HUES6 (cell line): ENCODE results near the gene COL5A1.
A peak's percentile ranks its signal among the peaks of the same experiment; 100 is the strongest.

Experiments used
- H3K27ac ChIP-seq: 2 replicates; pipeline ENCODE4 v1.7.0; 2013; ENCODE audit warnings: low read depth, mild to moderate bottlenecking, low read length, inconsistent platforms
- H3K27me3 ChIP-seq: 2 replicates; pipeline ENCODE4 v1.6.1; 2013; ENCODE audit warnings: low read length; ENCODE audit not compliant: control insufficient read depth, insufficient read depth
- H3K36me3 ChIP-seq: 2 replicates; pipeline ENCODE4 v1.6.1; 2013; ENCODE audit warnings: low read length; ENCODE audit not compliant: control insufficient read depth, insufficient read depth
- H3K4me1 ChIP-seq: 2 replicates; pipeline ENCODE4 v1.6.1; 2013; ENCODE audit warnings: low read length; ENCODE audit not compliant: control insufficient read depth, insufficient read depth
- H3K4me3 ChIP-seq: 2 replicates; pipeline ENCODE4 v1.5.1; 2013; ENCODE audit warnings: low read depth, low read length
- H3K9ac ChIP-seq: one replicate; pipeline ENCODE4 v1.6.1; 2013; ENCODE audit warnings: mild to moderate bottlenecking, low read length
- H3K9me3 ChIP-seq: 2 replicates; pipeline ENCODE4 v1.6.1; 2013; ENCODE audit warnings: low read depth, low read length; ENCODE audit not compliant: control insufficient read depth, insufficient read depth

The COL5A1 gene

DNA sequence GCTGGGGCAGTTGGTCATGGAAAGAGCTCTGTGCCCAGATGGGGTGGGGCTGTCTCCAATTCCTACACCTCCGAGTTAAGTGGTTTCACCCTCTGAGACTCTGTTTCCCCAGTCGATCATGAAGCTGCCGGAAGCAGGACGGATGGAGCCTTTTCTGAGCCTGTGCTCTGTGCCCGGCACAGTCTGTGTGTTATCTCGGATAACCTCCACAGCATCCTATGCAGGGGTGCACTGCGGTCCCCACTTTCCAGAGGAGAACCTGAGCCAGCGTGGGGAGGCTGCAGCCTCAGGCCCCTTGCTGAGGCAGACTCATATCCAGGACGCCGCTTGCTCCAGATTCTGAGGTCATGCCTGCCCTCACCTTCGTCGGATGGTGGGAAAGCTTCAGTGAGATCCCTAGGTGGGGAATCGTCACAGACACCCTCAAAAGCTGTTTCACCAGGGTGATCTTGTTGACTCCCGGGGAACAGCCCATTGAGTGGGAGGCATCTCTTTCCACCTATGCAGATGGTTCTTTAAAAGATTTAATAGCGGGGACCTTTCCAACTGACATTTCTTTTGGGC is 6.9 kb upstream of the COL5A1 start:
- no peak overlapping the region for H3K27ac ChIP-seq
- H3K4me1 ChIP-seq: peaks cover 17% of the 10 kb centered on the region
- no peak overlapping the region for H3K4me3 ChIP-seq
- no peaks in the 10 kb centered on the region for H3K36me3 ChIP-seq
- H3K27me3 ChIP-seq: peaks cover 6% of the 10 kb centered on the region; the same call in 1 of the 2 replicates
- no peak overlapping the region for H3K9ac ChIP-seq
- no peaks in the 10 kb centered on the region for H3K9me3 ChIP-seq

DNA sequence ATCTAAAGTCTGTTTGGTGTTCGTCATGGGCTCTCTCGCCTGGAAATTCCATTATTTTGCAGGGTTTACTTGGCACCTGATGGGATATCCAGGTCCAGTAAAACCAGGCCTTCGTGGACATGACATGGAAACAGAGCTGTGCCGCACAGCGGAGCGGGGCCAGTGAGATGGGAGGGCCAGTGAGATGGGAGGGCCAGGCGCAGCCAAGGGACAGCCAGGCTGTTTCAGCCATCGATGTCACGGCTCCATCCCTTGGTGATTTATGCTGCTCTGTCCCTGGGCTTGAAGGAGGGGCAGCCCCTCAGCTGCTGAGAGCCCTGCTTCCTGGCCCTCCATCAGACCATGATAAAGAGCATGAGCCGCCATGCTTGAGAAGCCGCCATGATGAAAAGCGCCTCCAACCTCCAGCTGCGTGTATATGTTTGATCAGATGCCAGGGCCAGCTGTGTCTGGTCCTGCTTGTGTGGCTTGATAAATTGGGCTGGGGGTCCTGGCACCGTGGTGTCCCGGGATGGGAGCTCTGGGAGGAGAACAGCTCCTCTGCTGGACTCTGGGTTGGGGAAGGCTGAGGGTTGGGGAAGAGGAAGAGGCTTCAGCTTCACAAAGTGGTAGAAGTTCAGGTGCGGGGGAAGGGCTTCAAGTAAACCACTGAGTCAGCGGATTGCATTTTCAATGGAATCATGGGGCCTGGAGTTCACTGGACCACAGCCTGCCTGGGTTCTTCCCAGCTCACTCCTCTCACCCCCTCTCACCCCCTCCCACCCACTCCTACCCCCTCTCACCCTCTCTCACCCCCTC is 6.1 kb upstream of the COL5A1 start:
- Histone ChIP-seq H3K4me3 (no peak overlapping the region), H3K36me3 (no peaks in the 10 kb centered on the region), H3K27ac (no peak overlapping the region), H3K9ac (no peak overlapping the region), H3K4me1 (peaks cover 25% of the 10 kb centered on the region), H3K27me3 (peaks cover 6% of the 10 kb centered on the region; the same call in 1 of the 2 replicates), H3K9me3 (no peaks in the 10 kb centered on the region)

DNA sequence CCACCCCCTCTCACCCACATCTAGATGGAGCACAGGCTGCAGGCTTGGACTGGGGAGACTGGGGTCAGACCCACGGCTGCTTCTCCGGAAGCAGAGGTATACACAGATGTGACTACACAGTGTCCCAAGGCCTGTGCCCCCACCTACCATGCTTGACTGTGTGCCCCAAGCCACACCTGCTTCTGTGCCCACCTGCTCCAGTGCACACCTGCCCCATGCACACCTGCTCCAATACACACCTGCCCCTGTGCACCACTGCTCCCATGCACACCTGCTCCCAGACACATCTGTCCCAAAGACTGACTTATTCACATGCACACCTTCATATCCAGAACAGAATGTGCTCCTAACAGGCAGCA is 5.5 kb upstream of the COL5A1 start:
- peaks cover 6% of the 10 kb centered on the region; the same call in 1 of the 2 replicates for H3K27me3 ChIP-seq
- H3K9ac ChIP-seq: no peak overlapping the region
- H3K36me3 ChIP-seq: no peaks in the 10 kb centered on the region
- no peaks in the 10 kb centered on the region for H3K9me3 ChIP-seq
- H3K4me3 ChIP-seq: no peak overlapping the region
- H3K4me1 ChIP-seq: peaks cover 30% of the 10 kb centered on the region
- no peak overlapping the region for H3K27ac ChIP-seq

DNA sequence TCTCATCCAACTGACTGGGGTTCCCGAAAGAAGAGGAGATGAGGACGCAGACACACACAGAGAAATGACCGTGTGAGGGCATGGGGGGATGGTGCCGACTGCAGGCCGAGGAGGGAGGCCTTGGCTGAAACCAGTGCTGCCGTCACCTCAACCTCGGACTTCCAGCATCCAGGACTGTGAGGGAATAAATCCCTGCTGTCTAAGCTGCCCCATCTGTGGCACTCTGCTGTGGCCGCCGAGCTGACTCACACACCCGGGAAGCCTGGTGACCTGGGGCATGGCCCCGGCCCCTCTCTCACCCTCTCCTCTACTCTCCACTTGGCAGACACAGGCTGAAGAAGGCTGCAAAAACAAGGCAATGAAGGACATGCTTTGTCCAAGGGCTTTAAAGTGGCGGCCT is 4.4 kb upstream of the COL5A1 start:
- H3K4me1 ChIP-seq: peaks cover 30% of the 10 kb centered on the region
- no peaks in the 10 kb centered on the region for H3K36me3 ChIP-seq
- no peaks in the 10 kb centered on the region for H3K9me3 ChIP-seq
- no peak overlapping the region for H3K9ac ChIP-seq
- no peak overlapping the region for H3K4me3 ChIP-seq
- peaks cover 6% of the 10 kb centered on the region; the same call in 1 of the 2 replicates for H3K27me3 ChIP-seq
- no peak overlapping the region for H3K27ac ChIP-seq

DNA sequence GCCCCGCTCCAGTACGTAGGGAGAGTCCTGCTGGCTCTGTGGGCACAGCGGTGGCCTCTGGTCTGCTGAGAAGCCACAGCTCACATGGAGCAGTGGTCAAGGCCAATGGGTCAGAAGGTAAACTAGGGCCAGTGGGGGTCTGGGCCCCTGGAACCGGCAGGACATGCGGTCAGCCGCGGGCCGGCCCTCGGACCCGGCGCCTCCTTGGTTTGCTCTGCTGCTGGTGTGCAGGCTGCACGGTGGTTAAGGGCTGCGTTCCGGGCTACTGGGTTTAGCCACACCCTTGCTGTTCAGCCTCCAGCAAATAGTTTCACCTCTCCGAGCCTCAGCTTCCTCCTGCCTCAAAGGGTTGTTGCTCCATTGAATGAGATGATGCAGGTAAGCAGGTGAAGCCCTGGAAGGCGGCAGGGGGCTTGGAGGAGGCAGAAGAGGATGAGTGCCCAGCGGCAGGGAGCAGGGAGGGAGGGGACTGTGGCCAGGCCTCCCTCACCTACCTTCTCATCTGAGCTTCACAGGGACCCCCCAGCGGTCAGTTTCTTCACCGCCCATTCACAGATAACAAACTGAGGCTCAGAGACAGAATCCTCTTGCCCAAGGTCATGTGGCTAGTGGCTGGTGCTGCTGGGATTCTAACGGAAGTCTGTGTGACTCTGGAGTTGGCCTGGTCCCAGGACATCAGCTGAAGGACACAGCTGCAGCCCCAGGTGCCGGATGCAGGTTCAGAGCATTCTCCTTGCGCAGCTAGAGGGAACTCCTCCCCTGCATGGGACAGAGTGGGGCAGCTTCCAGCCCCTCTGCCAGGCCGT is 3.7 kb upstream of the COL5A1 start:
- H3K9me3 ChIP-seq: no peaks in the 10 kb centered on the region
- no peak overlapping the region for H3K4me3 ChIP-seq
- H3K27me3 ChIP-seq: peaks cover 11% of the 10 kb centered on the region
- H3K4me1 ChIP-seq: peaks cover 31% of the 10 kb centered on the region
- H3K36me3 ChIP-seq: no peaks in the 10 kb centered on the region
- H3K27ac ChIP-seq: no peak overlapping the region
- no peak overlapping the region for H3K9ac ChIP-seq

DNA sequence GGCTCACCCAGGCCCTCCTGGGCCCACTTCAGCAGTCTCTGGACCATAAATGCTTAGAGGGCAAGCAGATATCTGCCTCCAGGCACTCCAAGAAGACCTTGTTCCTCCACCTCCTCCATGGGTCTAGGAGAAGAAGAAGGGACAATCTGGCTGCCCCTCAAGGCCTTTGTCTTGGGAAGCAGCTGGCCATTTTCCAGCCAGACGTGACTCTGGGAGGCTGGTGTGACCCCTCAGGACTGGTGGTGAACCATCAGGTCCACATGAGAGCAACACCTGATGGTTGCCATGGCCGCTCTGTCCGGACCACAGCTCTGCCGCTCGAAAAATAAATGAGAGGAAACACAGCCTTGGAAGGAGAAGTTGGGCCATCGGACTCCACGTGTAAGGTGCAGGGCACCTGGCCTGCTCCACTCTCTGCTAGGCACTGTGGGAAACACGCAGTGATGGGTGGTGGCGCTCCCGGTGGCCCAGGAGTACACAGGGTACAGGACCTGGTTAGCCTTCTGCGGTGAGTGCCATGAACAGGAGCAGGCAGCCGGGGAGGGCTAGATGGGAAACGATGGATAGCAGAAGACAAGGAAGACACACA is 3.0 kb upstream of the COL5A1 start:
- H3K4me3 ChIP-seq: no peak overlapping the region
- no peaks in the 10 kb centered on the region for H3K9me3 ChIP-seq
- no peak overlapping the region for H3K9ac ChIP-seq
- H3K4me1 ChIP-seq: peaks cover 38% of the 10 kb centered on the region
- H3K27ac ChIP-seq: no peak overlapping the region
- no peaks in the 10 kb centered on the region for H3K36me3 ChIP-seq
- H3K27me3 ChIP-seq: peaks cover 16% of the 10 kb centered on the region

DNA sequence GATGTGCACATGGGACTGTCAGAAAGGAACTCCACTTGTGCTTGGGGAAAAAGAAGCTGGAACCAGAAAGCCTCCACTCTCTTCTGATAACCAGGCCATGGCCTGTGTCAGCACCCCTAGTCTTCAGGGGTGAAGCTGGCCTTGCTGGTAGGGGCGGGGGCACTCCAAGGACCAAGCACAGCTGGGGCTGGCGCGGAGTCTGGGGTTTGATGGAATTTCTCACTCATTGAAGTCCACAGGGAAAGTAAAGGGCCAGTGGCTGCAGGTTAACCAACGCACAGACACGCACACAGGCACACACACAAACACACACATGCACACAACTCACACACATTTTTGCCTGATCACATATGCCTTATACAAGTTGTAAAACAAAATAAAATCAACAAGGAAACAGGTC is 1.6 kb upstream of the COL5A1 start:
- H3K27me3 ChIP-seq: peaks cover 16% of the 10 kb centered on the region
- peak overlapping the region; percentile 63 for H3K9ac ChIP-seq
- peak overlapping the region; percentile 80; the same call in 1 of the 2 replicates for H3K4me3 ChIP-seq
- H3K9me3 ChIP-seq: no peaks in the 10 kb centered on the region
- H3K27ac ChIP-seq: no peak overlapping the region
- H3K36me3 ChIP-seq: no peaks in the 10 kb centered on the region
- H3K4me1 ChIP-seq: peaks cover 46% of the 10 kb centered on the region

DNA sequence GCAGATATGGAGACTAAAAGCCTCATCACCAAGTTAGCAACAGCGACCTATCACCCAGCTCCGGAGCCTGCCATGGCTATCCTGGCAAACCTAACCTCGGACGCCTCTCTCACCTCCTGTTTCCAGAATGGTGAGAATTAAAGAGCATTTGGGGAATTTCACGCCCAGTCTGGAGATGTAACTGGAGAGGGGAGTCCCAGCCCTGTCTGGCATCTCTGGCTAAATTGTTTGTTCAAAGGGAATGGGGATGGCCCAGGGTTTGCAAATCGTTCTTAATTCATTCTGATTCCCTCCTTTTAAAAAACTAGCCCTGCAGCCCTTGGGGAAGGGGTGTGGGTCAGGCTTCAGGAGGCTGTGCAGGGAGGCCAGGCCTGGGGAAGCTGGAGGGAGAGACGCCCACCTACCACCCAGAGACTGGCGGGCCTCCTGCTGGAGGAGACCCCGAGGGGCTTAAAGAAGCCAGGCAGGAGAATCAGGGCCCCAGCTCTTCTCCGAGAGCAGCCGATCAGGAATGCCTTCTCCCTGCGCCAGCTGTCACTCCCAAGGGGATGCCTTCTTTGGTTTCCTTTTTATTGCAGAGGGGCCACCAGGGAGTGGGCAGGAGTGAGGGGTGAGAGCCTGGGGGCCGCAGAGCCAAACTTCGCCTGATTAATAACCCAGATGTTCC is 964 bp upstream of the COL5A1 start:
- peaks cover 4% of the 10 kb centered on the region; the same call in 1 of the 2 replicates for H3K36me3 ChIP-seq
- H3K27ac ChIP-seq: peak overlapping the region; percentile 74
- H3K9me3 ChIP-seq: no peaks in the 10 kb centered on the region
- H3K4me3 ChIP-seq: peak overlapping the region; percentile 80
- H3K4me1 ChIP-seq: peaks cover 50% of the 10 kb centered on the region
- peak overlapping the region; percentile 63 for H3K9ac ChIP-seq
- peaks cover 16% of the 10 kb centered on the region for H3K27me3 ChIP-seq

DNA sequence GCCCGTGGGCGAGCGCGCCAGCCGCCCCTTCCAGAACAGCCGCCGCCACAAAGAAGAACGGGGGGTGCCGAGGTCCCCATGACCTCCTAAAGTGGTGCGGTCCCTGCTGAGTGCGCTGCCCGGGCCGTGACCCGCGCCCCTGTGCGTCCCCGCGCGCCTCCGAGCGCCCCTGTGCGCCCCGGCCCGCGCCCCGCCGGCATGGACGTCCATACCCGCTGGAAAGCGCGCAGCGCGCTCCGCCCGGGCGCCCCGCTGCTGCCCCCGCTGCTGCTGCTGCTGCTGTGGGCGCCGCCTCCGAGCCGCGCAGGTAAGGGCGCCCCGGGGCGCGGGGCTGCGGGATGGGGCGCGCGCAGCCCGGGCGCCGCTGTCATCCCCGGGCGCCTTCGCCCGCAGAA is 384 bp downstream of the COL5A1 start:
- H3K9me3 ChIP-seq: no peaks in the 10 kb centered on the region
- no peak overlapping the region for H3K27ac ChIP-seq
- peaks cover 6% of the 10 kb centered on the region; the same call in 1 of the 2 replicates for H3K36me3 ChIP-seq
- H3K4me3 ChIP-seq: peak overlapping the region; percentile 80
- H3K4me1 ChIP-seq: peaks cover 60% of the 10 kb centered on the region
- H3K9ac ChIP-seq: peak overlapping the region; percentile 84
- H3K27me3 ChIP-seq: peaks cover 16% of the 10 kb centered on the region

DNA sequence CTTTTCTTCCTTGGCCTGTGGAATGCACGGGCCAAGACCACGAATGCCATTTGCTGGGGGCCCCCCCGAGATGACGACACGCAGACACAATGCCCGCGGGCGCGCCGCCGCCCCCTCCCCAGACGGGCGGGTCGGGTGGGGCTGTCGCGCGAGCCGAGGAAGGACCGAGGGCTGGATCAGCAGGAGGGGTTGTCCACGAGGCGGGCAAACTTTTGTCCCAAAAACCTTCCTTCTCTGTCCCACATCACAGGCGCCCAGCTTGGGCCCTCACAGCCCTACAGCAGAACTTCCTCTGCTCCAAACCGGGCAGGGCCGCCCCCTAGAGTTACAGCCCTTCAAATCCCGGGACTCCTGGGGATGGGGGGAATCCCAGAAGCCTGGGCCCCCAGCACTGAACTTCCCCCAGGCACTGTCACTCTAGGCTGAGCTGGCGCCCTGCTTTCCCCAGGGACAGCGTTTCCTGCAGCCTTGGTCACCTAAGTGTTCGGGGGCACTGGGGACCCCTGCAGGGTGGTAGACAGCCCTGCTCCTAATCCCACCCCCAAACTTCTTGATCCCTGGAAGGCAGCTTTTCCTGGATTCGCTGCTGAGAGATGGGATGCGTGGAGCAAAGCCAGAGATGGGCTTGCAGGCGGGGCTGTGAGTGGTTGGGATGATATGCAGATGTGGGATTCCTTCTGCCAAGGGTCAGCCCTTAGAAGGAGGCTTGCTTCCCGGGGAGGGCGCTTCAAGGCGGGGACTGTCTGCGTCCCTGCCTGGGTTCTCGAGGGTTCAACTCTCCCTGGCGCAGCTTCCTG is 980 bp downstream of the COL5A1 start:
- peak overlapping the region; percentile 84 for H3K9ac ChIP-seq
- H3K4me3 ChIP-seq: peak overlapping the region; percentile 80

More for the DNA sequence above, 980 bp downstream of the COL5A1 start:
- Histone ChIP-seq H3K36me3 (peaks cover 6% of the 10 kb centered on the region; the same call in 1 of the 2 replicates), H3K9me3 (no peaks in the 10 kb centered on the region), H3K4me1 (peaks cover 54% of the 10 kb centered on the region), H3K27ac (no peak overlapping the region; the same call in 1 of the 2 replicates), H3K27me3 (peaks cover 16% of the 10 kb centered on the region)
